Measurements from ENCODE around the gene ACAA2.
"Not testable (repeated sequence)": the region's sequence is repeated elsewhere in the genome, so short reads cannot be mapped to it uniquely, and the experiment has no call there.

ACAA2 gene

DNA sequence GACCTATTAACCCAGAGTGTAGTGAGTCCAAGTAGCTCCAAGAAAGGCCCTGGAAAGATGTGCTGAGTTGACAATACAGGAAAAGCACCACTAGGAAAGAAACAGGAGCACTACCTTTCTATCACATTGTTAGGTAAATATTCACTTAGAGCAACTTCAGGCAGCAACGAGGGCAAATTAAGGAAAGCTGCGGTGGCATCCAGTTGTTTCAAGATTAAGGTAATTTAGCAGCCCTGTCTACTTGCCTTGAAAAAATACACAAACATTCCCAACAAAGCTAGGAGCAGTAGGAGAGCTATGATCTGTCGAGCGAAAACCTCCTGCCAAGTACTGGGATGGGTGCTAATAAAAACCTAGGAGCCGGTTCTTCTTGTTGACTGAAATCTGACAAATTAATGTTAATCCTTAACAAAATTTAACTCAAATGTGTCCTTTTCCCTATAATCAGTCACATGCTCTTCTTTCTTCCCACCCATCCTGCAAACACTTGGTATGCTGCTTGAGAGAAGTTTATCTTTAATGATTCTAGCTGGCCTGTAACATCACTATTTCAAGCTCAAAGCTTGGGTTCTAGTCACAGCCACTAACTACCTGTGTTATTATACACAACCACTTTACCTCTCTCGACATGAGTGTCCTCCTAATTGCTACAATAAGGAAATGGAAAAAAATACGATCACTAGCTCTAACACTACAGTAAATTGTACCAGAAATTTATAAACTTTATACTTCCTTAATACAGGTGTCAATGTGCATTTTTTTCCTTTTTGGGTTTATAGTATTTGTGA lies 2.0 kb downstream of the ACAA2 start:
- no peak for DNase-seq (ENCODE audit: low read depth)

DNA sequence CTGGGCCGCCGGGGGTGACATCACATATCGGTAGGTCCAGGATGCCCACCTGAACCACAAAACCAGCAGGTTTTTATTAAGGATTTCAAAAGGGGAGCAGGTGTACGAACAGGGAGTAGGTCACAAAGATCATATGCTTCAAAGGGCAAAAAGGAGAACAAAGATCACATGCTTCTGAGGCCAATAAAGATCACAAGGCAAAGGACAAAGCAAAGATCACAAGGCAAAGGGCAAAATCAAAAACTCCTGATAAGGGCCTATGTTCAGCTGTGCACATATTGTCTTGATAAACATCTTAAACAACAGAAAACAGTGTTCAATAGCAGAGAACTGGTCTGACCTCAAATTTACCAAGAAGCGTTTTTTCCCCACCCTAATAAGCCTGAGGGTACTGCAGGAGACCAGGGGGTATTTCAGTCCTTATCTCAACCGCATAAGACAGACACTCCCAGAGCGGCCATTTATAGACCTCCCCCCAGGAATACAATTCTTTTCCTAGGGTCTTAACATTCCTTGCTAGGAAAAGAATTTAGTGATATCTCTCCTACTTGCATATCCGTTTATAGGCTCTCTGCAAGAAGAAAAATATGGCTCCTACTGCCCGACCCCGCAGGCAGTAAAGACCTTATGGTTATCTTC lies 4.7 kb downstream of the ACAA2 start:
- DNase-seq (ENCODE audit: low read depth), result not testable (repeated sequence)

DNA sequence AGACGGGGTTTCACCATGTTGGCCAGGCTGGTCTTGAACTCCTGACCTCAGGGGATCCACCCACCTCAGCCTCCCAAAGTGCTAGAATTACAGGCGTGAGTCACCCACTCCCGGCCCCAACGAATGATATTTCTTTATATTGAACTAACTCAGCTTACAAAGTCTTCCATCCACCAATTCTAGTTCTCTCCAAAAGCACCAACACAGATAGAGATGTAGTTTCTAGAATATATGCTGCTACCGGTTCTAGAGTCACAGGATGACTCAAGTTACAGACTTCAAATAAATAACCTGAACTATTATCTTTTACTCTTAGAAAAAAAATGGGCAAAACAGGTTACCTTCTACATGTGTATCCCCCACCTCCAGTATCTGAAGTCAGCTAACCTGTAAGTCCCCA lies 9.2 kb downstream of the ACAA2 start:
- DNase-seq (ENCODE audit: low read depth), result no peak

DNA sequence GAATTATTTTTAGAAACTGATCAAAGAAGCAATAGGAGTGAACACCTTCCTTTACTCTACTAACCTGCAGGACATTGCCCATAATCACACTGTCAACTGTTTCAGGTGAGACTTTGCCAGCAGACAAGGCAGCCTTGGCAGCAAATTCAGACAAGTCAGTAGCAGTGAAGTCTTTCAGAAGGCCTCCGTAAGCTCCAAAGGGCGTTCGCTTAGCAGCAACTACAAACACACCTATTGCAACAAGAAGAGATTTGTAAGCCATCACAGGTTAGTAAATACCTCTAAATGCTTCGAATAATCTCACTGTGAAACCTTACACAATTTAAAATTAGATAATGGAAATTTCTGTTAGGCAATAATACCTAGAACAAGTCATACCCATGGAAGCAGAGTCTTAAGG lies 10.7 kb downstream of the ACAA2 start:
- DNase-seq (ENCODE audit: low read depth), result no peak

DNA sequence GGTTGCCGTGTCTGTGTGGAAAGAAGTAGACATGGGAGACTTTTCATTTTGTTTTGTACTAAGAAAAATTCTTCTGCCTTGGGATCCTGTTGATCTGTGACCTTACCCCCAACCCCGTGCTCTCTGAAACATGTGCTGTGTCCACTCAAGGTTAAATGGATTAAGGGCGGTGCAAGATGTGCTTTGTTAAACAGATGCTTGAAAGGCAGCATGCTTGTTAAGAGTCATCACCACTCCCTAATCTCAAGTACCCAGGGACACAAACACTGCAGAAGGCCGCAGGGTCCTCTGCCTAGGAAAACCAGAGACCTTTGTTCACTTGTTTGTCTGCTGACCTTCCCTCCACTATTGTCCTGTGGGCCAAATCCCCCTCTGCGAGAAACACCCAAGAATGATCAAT lies 12.8 kb downstream of the ACAA2 start:
- not testable (repeated sequence) for DNase-seq (ENCODE audit: low read depth)

DNA sequence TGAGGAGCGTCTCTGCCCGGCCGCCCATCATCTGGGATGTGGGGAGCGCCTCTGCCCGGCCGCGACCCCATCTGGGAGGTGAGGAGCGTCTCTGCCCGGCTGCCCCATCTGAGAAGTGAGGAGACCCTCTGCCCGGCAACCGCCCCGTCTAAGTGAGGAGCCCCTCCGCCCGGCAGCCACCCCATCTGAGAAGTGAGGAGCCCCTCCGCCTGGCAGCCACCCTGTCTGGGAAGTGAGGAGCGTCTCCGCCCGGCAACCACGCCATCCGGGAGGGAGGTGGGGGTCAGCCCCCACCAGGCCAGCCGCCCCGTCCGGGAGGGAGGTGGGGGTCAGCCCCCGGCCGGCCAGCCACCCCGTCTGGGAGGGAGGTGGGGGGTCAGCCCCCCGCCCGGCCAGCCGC lies 13.5 kb downstream of the ACAA2 start:
- not testable (repeated sequence) for DNase-seq (ENCODE audit: low read depth)

DNA sequence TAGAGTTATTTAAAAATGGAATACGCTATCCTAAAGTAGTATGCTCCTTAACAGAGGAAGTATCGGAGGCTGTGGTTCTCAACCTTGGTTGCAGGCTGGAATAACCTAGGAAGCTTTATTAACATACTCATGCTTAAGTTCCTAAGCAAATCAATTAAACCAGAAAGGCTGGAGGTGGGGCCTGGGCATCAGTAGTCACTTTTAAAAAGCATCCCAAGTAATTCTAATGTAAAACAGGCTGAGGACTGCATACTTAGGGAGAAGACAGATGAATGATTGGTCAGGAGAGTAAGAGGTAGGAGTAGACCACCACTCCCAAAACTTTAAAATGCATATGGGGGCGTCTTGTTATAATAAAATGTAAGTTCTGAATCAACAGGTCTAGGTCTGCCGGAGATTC lies 15.3 kb downstream of the ACAA2 start:
- no peak for DNase-seq (ENCODE audit: low read depth)

DNA sequence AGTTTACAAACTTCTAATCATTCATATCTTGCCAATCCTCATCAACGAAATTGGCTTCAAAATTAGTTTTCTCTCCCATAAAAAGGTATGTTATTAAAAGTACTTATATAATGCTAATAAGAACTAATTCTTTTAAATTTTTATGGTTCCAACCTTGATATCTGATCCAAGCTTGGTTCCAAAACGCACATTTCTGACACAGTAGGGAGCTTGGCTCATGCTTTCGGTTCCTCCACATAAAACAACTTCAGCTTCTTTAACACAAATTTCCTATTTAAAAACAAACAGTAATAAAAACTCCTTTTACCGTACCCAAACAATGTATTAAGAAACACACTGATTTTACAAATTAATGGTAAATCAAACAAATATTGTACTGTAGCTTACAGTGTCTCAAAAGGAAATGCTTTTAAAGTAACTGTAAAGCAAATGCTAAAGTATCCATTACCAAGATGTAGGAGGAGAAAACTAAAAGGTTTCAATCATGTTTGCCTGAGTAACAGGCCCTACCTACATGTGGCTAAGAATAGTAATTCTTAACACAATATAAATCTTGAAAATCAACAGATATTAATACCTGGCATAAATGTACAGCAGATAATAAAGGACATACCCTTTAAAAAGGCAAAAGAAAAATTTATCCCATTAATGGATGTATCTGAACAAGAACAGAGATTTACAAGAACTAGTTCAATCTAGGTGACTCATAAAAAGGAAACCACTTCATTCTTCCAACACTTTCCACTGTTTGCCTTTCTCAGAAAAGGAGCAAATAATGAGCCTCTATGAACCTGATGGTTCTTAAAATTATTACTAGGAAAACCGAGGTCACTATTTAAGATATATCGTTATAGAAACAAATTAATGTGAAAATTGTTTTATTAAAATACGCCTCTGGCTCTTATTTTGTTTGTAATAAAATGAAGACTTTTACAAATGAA lies 17.5 kb downstream of the ACAA2 start:
- no peak for DNase-seq (ENCODE audit: low read depth)

DNA sequence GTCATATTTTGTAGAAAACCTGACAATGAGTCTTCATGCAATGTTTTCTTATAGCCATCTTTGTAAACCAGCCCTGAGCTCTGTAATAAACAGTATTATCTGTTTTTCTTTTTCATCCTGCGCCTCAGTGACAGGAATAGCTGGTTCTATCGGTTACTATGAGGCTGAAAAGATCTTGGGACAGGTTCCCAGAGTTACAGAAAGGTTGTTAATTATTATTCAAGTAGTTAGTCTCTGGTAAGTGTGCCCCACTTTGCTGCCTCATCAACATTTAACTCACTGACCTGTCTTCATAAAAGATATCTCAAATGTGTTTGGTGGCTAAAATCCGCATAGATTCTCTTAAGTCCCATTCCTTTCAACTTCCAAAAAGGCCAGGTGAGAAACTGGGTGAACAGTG lies 18.6 kb downstream of the ACAA2 start:
- DNase-seq (ENCODE audit: low read depth), result no peak

DNA sequence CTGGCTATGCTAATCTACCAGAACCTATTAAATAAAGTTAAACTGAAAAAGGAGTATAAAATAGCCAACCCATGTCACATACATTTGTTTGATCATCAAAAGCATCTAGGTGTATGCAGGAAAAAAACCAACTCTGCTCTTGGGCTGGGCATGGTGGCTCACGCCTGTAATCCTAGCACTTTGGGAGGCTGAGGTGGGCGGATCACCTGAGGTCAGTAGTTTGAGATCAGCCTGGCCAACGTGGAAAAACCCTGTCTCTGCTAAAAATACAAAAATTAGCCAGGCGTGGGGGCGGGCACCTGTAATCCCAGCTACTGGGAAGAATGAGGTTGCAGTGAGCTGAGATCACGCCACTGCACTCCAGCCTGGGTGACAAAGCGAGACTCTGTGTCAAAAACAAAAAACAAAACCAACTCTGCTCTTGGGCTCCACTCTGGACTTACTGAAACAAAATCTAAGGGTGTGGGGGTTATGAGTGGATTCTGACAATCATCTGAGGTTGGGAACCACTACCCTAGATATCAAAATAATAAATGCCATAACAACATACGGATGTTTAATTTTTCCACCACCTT lies 23.7 kb downstream of the ACAA2 start:
- not testable (repeated sequence) for DNase-seq (ENCODE audit: low read depth)

DNA sequence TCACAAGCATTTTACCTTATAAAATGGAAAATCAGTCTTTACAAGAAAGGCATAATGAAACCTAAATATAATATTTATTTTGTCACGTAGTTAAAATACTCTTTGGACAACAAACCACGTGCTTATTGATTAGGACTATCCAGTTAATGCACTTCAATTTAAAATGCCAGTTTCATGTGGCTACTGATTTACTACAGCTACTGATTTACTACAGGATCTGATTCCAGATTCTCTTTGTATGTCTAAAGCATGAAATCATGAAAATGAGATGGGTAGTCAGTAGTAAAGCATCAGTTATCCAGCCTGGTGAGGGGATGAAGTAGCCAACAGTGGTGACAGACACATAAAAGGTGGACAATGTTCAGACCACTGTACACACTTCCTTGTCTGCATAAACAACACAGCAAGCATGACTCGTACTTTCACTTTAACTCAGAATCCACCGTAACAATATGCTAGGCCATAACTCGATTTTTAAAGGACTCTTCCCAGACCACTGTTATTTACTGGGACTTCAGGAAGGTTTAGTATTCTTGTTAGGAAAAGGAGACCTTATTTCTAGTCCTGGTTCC lies 24.9 kb downstream of the ACAA2 start:
- DNase-seq (ENCODE audit: low read depth), result peak; percentile 42

DNA sequence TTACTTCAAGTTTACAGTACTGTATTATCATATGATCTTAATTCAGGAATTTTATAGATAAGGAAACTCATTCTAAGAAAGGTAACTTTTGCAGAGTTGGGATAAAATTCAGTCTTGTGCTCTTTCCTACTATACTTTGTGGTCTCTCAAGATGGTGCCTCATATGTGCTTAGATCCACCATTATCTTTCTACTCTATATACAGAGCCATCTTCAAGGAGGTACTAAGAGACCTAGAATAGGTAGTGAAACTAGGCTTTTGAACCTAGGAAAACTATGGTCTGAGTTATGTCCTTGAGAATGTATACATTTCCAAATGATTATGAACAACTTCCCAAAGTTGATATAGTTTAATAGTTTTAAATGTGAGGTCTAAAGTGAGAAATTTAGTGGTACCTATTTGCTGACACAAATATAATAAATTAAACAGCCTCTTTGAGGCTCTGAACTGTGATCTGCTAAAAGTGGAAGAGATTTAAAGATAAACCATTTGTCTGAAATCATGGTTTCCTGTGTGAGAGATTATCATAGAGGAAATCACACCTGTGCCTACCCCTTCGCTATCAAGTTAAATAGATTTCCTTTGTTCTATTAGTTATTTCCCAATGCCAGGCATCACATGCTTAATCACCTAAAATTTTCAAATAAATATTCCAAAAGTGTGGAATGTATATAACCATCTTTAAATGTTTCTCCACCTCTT lies 27.2 kb downstream of the ACAA2 start:
- no peak for DNase-seq (ENCODE audit: low read depth)

DNA sequence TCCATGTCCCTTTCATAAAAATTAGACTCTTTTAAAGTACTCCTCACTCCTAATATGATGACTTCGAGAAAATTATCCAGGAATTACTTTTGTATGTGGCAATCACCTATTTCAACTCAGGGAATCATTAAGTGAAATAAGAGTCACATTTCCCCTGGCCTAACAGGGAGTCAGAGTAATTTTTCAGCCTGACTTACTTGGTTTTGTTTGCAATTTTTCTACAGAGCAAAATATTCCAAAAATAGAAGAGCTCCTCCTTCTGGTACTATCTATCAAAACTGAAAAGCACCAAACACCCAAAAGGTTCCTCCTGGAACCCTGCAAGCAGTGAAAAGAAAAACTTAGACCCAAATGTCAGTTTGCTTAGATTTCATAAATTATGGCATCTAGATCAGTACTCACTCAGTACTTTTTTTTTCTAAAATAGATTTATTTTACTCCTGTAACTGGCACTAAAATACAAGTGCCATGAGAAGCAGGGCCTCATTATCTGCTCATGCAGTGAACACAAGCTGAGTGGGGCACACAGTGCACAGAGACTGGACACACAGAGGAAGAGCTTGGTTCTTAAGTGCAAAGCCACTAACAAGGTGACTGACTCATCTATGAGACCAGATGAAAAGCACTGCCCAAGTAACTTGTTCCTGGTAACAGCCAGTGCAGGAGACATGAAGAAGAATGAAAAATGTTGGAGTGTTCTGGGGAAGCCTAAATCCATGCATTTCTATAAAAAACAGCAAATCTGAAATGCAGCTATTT lies 28.7 kb downstream of the ACAA2 start:
- no peak for DNase-seq (ENCODE audit: low read depth)

DNA sequence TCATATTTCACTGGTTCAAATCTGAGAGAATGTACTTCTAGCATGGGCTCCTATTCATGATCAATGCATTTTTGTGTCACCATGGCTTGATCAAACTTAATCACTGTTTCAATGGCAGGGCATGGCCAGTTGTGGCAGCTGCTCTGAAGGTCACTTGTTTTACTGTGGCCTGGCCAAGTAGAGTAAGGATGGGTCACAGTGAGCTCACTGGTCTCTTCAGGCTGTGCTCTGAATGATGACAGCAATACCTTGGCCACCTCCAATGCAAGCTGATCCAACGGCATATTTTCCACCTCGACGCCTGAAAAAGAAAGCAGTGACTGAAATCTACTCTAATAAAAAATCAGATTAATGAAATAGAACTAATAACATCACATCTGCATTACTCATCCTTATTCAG lies 29.7 kb downstream of the ACAA2 start:
- not testable (repeated sequence) for DNase-seq (ENCODE audit: low read depth)

DNA sequence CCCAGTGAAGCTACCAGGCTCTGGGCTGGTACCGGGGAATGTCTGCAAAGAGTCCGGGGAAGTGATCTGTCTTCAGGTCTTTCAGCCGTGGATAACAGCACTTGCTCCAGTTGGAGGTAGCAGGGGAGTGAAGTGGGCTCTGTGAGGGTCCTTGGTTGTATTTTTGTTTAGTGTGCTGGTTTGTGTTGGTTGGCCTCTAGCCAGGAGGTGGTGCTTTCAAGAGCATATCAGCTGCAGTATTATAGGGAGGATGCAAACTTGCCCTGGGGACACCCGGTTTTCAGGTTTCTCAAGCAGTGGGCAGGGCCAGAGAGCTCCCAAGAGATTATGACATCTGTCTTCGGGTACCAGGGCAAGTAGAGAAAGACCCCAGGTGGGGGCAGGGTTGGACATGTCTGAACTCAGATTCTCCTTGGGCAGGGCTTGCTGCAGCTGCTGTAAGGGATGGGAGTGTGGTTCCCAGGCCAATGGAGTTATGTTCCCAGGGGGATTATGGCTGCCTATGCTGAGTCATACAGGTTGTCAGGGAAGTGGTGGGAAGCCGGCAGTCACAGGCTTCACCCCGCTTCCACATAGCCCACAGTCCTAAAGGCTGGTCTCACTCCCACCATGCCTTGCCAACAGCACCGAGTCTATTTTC lies 34.4 kb downstream of the ACAA2 start:
- peak; percentile 73 for DNase-seq (ENCODE audit: low read depth)

DNA sequence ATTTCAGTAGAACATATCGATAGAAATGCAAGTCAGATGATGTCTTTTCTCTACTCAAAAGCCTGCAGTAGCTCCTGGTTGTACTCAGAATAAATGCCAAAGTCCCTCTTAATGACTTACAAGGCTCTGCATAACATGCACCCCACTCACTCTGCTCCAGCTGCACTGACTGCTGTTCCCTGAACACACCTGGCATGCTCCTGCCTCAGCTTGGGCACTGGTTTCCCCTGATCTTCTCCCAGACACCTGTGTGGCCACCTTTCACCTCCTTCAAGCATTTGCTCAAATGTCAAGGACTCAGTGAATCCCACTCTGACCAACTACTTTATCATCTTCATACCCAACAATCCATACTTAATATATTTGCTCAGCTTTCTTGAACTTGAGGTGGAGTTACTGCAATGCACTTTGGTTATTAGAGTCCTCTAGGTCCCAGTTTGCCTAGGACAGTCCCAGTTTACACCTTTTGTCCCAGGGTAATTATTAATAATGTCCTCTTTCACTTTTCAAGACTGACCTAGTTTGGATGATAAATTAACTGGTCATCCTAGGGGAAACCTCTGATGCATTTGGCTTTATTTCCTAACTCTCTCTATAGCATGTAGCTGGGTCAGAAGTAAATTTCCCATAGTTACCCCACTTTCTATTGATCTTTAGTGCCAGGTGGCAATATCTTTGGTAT lies 44.1 kb downstream of the ACAA2 start:
- DNase-seq (ENCODE audit: low read depth), result no peak

DNA sequence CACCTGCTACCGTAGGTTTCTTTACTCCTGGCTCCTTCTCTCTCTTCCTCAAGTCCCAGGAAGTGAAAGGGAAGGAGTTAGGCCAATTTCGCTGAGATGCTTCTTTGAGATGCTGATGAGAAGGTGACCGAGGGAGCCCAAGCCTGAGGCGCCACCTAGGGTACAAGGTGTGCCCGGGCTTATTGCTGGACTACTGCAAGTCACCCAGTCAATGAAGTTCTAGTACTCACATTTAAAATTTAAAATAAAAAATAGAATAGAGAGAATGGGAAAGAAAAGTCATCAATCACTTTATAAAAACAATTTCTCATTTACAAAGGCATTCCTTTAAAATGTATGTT lies 45.3 kb downstream of the ACAA2 start:
- peak; percentile 54 for DNase-seq (ENCODE audit: low read depth)

DNA sequence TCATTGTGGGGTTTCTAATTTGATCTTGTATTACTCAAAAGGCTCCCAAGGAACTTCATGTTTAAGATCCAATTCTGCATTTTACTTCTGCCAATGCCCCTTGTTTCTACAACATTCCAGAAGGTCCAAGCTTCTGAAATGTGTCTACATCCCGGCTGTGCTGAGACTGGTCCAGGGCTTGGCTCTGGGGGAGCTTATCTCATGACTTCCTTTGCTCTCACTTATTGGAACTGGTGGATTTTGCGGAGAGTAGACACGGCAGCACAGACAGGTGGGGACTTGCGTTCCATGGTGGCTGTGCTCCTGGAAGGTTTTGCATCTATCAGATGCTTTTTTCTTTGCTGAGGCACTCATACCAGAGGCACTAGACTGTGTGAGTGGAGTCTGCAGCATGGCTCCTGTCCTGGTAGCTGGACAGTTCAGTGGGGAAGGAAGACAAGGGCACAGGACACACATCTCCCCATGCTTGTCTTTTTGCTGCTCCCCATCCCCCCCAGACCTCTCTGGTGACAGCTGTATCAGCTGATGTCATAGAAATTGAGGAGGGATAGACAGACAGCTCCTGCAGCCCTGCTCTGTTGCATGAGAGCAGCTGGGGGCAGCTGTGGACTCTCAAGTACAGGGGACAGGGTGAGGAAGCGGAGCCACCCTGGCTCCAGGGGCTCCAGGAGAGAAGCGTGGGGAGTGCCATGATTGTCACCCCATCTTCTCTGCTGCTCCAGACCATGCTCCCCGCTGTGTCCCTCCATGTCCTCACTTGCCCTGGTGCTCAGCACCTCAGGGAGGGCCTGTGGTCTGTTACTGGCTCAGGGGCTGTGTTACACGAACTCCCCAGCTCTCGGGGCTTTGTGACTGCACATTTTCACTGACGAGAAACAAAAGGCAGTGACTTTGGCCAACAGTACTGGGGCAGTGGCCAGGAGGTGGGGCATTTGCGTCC lies 46.0 kb downstream of the ACAA2 start:
- no peak for DNase-seq (ENCODE audit: low read depth)

Measured in amniotic epithelial cell (primary cell).